ENCODE measurements around the gene RABIF.
"Not testable (repeated sequence)": the region's sequence is repeated elsewhere in the genome, so short reads cannot be mapped to it uniquely, and the experiment has no call there.

The RABIF gene

GRCh38 chr1:202837746-202838262 lies 51.1 kb downstream of the RABIF start:
- no peak for DNase-seq (ENCODE audit: low spot score)
- in situ Hi-C loops (cut with MboI; ENCODE audit: low sequenced_read_pairs, unreplicated experiment), result no loop called here
- TF ChIP-seq CTCF (IDR thresholded peaks at IDR 0.05; ENCODE audit: borderline replicate concordance, control extremely low read depth, extremely low read depth, insufficient read depth, missing control alignments), result no peak

- in situ Hi-C loops (cut with MboI; ENCODE audit: low sequenced_read_pairs, unreplicated experiment), result no loop called here
- TF ChIP-seq CTCF (IDR thresholded peaks at IDR 0.05; ENCODE audit: borderline replicate concordance, control extremely low read depth, extremely low read depth, insufficient read depth, missing control alignments), result no peak
Observed at GRCh38 chr1:202836623-202837403, 52.1 kb downstream of the RABIF start.

GRCh38 chr1:202835548-202836072 lies 53.3 kb downstream of the RABIF start:
- in situ Hi-C loops (cut with MboI; ENCODE audit: low sequenced_read_pairs, unreplicated experiment), result no loop called here
- peak; percentile 75 for DNase-seq (ENCODE audit: low spot score)
- TF ChIP-seq CTCF (IDR thresholded peaks at IDR 0.05; ENCODE audit: borderline replicate concordance, control extremely low read depth, extremely low read depth, insufficient read depth, missing control alignments), result no peak

More at GRCh38 chr1:202836623-202837403, 52.1 kb downstream of the RABIF start:
- no peak for DNase-seq (ENCODE audit: low spot score)

- in situ Hi-C loops (cut with MboI; ENCODE audit: low sequenced_read_pairs, unreplicated experiment), result no loop called here
- TF ChIP-seq CTCF (IDR thresholded peaks at IDR 0.05; ENCODE audit: borderline replicate concordance, control extremely low read depth, extremely low read depth, insufficient read depth, missing control alignments), result no peak
- no peak for DNase-seq (ENCODE audit: low spot score)
Observed at GRCh38 chr1:202834771-202835547, 54.0 kb downstream of the RABIF start.

- no peak for TF ChIP-seq CTCF (IDR thresholded peaks at IDR 0.05; ENCODE audit: borderline replicate concordance, control extremely low read depth, extremely low read depth, insufficient read depth, missing control alignments)
- in situ Hi-C loops (cut with MboI; ENCODE audit: low sequenced_read_pairs, unreplicated experiment), result no loop called here
Observed at GRCh38 chr1:202831906-202832305, 57.0 kb downstream of the RABIF start.

GRCh38 chr1:202829223-202829622 lies 59.7 kb downstream of the RABIF start:
- in situ Hi-C loops (cut with MboI; ENCODE audit: low sequenced_read_pairs, unreplicated experiment); DNase-seq (ENCODE audit: low spot score): not testable (repeated sequence)

More at GRCh38 chr1:202831906-202832305, 57.0 kb downstream of the RABIF start:
- no peak for DNase-seq (ENCODE audit: low spot score)
